Neural progenitor cell (in vitro differentiated cells): ENCODE measurements around the gene ATP2B3. TPM values are rescaled to one million over a fixed set of nuclear protein-coding genes. Genes with fewer than 3 reads are reported as not detected.

ENCODE experiments used
- DNase-seq: peaks from one replicate; pipeline ENCODE4 v3.0.0-alpha.2; 2016; ENCODE audit warnings: low spot score
- H2AFZ ChIP-seq: fragments of 200-600 bp; sonication (generic); replicated peaks from 2 replicates; pipeline ENCODE4 v1.6.1; 2016; ENCODE audit warnings: antibody characterized with exemption
- H3F3A ChIP-seq: fragments of 200-600 bp; sonication (generic); 2 replicates; pipeline ENCODE4 v1.6.1; 2016; ENCODE audit warnings: antibody characterized with exemption, low read depth
- H3K27ac ChIP-seq: fragments of 200-600 bp; sonication (generic); 2 replicates; pipeline ENCODE4 v1.5.1; 2016; ENCODE audit warnings: mild to moderate bottlenecking
- H3K27me3 ChIP-seq: fragments of 200-600 bp; sonication (generic); 2 replicates; pipeline ENCODE4 v1.6.1; 2016; ENCODE audit warnings: mild to moderate bottlenecking, moderate library complexity
- H3K36me3 ChIP-seq: fragments of 200-600 bp; sonication (generic); 2 replicates; pipeline ENCODE4 v1.5.1; 2016
- H3K4me1 ChIP-seq: fragments of 200-600 bp; sonication (generic); 2 replicates; pipeline ENCODE4 v1.6.1; 2016; ENCODE audit warnings: mixed run types
- H3K4me2 ChIP-seq: fragments of 200-600 bp; sonication (generic); 2 replicates; pipeline ENCODE4 v1.6.1; 2016
- H3K4me3 ChIP-seq: fragments of 200-600 bp; sonication (generic); 2 replicates; pipeline ENCODE4 v1.5.1; 2016
- H3K79me2 ChIP-seq: fragments of 200-600 bp; sonication (generic); 2 replicates; pipeline ENCODE4 v1.6.1; 2016; ENCODE audit warnings: low read depth
- H3K9ac ChIP-seq: fragments of 200-600 bp; sonication (generic); 2 replicates; pipeline ENCODE4 v1.6.1; 2016
- H3K9me3 ChIP-seq: fragments of 200-600 bp; sonication (generic); 2 replicates; pipeline ENCODE4 v1.5.1; 2016; ENCODE audit warnings: low read depth
- H4K20me1 ChIP-seq: fragments of 200-600 bp; sonication (generic); 2 replicates; pipeline ENCODE4 v1.6.1; 2016; ENCODE audit warnings: low read depth
- H3K27ac Mint-ChIP-seq: 3 replicates; pipeline ENCODE4 v1.8.0; 2021; ENCODE audit warnings: mixed read lengths
- H3K27me3 Mint-ChIP-seq: 2 replicates; pipeline ENCODE4 v1.8.0; 2022; ENCODE audit warnings: low read depth, mild to moderate bottlenecking, inconsistent platforms, moderate library complexity, mixed read lengths; ENCODE audit not compliant: insufficient read depth
- H3K36me3 Mint-ChIP-seq: 3 replicates; pipeline ENCODE4 v1.8.0; 2021; ENCODE audit warnings: mixed read lengths
- H3K4me1 Mint-ChIP-seq: 3 replicates; pipeline ENCODE4 v1.8.0; 2021; ENCODE audit warnings: mixed read lengths
- H3K4me3 Mint-ChIP-seq: 3 replicates; pipeline ENCODE4 v1.8.0; 2021; ENCODE audit warnings: mild to moderate bottlenecking, moderate library complexity, mixed read lengths
- H3K9me3 Mint-ChIP-seq: 3 replicates; pipeline ENCODE4 v1.8.0; 2020; ENCODE audit warnings: mixed read lengths
- EZH2 ChIP-seq: fragments of 200-600 bp; sonication (generic); IDR thresholded peaks from 2 replicates; pipeline ENCODE4 v1.6.1; 2017; ENCODE audit warnings: antibody characterized with exemption, mild to moderate bottlenecking, moderate library complexity
- EZH2phosphoT487 ChIP-seq: fragments of 200-600 bp; sonication (generic); IDR thresholded peaks from 2 replicates; pipeline ENCODE4 v1.6.1; 2017; ENCODE audit warnings: antibody characterized with exemption
- total RNA-seq: library from RNA; depleted of rRNA; stranded (reverse); fragments of >200 nt; gene quantifications from 2 replicates; pipeline ENCODE4 v1.2.3, GENCODE V29; 2015; ENCODE audit warnings: low replicate concordance
- TF ChIP-seq, protein P1 (sequence below): fragments of 200-600 bp; sonication (generic); IDR thresholded peaks from 2 replicates; pipeline ENCODE4 v1.5.1; 2017; ENCODE audit warnings: antibody characterized with exemption, mild to moderate bottlenecking

The ATP2B3 gene
- total RNA-seq, 1 donor from 2014 or later = not detected

DNA sequence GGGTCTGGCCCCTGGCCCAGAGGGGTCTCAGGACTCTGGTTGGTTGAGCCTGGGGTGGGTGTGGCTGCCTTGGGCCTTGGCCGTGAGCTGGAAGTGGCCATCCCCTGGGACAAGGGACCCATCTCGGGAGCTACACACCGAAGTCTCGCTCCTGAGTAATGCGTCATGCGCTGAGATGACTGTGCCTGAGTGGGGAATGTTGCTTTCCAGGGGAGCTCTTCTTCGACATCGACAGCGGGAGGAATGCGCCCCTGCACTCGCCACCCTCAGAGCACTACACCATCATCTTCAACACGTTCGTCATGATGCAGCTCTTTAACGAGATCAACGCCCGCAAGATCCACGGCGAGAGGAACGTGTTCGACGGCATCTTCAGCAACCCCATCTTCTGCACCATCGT lies 43.0 kb downstream of the ATP2B3 start:
- Histone ChIP-seq H2AFZ (no peak overlapping the region), H3K79me2 (no peaks in the 10 kb centered on the region), H3K27ac (no peak overlapping the region), H3K36me3 (no peaks in the 10 kb centered on the region), H3K4me2 (no peak overlapping the region), H3F3A (no peaks in the 10 kb centered on the region), H3K4me3 (no peak overlapping the region), H3K4me1 (no peaks in the 10 kb centered on the region), H3K27me3 (no peaks in the 10 kb centered on the region), H3K9ac (no peak overlapping the region), H4K20me1 (no peaks in the 10 kb centered on the region), H3K9me3 (no peaks in the 10 kb centered on the region)
- Mint-ChIP-seq H3K4me3 (no peak overlapping the region), H3K36me3 (no peaks in the 10 kb centered on the region), H3K27ac (no peak overlapping the region), H3K27me3 (peaks cover 5% of the 10 kb centered on the region), H3K4me1 (peaks cover 2% of the 10 kb centered on the region), H3K9me3 (peaks cover 27% of the 10 kb centered on the region)
- TF ChIP-seq EZH2 = no peak
- TF ChIP-seq, protein P1, sequence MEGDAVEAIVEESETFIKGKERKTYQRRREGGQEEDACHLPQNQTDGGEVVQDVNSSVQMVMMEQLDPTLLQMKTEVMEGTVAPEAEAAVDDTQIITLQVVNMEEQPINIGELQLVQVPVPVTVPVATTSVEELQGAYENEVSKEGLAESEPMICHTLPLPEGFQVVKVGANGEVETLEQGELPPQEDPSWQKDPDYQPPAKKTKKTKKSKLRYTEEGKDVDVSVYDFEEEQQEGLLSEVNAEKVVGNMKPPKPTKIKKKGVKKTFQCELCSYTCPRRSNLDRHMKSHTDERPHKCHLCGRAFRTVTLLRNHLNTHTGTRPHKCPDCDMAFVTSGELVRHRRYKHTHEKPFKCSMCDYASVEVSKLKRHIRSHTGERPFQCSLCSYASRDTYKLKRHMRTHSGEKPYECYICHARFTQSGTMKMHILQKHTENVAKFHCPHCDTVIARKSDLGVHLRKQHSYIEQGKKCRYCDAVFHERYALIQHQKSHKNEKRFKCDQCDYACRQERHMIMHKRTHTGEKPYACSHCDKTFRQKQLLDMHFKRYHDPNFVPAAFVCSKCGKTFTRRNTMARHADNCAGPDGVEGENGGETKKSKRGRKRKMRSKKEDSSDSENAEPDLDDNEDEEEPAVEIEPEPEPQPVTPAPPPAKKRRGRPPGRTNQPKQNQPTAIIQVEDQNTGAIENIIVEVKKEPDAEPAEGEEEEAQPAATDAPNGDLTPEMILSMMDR = no peak
- no peak for TF ChIP-seq EZH2phosphoT487
- no peak for DNase-seq

DNA sequence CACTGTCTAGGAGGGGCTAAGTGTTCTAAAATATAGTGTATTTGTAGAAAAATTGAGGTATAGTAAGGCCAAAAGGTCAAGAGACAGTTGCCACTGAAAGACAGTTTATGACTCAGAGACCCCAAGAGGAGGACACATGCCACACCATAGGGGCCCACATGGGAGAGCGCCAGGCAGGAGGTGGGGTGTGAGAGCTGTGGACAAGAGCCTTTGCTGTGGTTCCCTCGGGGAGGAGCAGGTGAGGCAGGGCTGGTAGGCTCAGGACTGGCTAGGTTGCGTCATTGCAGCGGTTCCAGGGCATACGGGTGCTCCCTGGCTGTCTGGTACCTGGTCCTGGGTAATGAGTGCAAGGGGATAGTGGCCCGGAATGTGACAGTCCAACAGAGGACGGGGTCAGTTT lies 43.9 kb downstream of the ATP2B3 start:
- H3K27me3 Mint-ChIP-seq = peaks cover 7% of the 10 kb centered on the region
- H3K4me3 ChIP-seq = no peak overlapping the region
- no peaks in the 10 kb centered on the region for H3K27me3 ChIP-seq
- H3K9me3 Mint-ChIP-seq = peaks cover 25% of the 10 kb centered on the region
- H3F3A ChIP-seq = no peaks in the 10 kb centered on the region
- H2AFZ ChIP-seq = no peak overlapping the region
- H3K9ac ChIP-seq = no peak overlapping the region
- no peak for DNase-seq
- H3K9me3 ChIP-seq = no peaks in the 10 kb centered on the region
- H3K36me3 ChIP-seq = no peaks in the 10 kb centered on the region
- H3K36me3 Mint-ChIP-seq = no peaks in the 10 kb centered on the region
- H3K27ac Mint-ChIP-seq = peak overlapping the region; percentile 46
- no peaks in the 10 kb centered on the region for H4K20me1 ChIP-seq
- no peaks in the 10 kb centered on the region for H3K79me2 ChIP-seq
- no peaks in the 10 kb centered on the region for H3K4me1 ChIP-seq
- TF ChIP-seq EZH2phosphoT487 = no peak
- no peak for TF ChIP-seq EZH2
- TF ChIP-seq, protein P1 = no peak
- H3K4me2 ChIP-seq = no peak overlapping the region
- peaks cover 2% of the 10 kb centered on the region for H3K4me1 Mint-ChIP-seq
- H3K4me3 Mint-ChIP-seq = no peak overlapping the region
- no peak overlapping the region for H3K27ac ChIP-seq

DNA sequence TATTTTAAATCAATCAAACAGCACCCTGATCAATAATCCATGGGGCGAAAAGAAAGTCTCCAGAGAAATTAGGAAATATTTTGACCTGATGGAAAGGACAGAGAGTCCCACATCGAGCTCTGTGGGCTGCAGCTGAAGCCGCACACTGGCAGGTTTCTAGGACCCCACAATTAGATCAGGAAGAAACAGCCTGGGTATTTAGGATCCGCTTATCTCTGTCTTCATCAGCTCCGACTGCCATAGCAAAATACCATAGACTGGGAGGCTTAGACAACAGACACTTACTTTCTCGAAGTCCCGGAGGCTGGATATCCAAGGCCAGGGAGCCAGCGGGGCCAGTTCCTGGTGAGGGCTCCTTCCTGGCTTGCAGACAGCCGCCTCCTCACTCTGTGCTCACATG lies 45.1 kb downstream of the ATP2B3 start:
- Mint-ChIP-seq H3K36me3 (no peaks in the 10 kb centered on the region), H3K27ac (no peak overlapping the region), H3K4me1 (peaks cover 5% of the 10 kb centered on the region), H3K9me3 (peaks cover 29% of the 10 kb centered on the region), H3K27me3 (peaks cover 6% of the 10 kb centered on the region), H3K4me3 (no peak overlapping the region)
- H3K4me2 ChIP-seq = no peak overlapping the region
- H4K20me1 ChIP-seq = no peaks in the 10 kb centered on the region
- no peaks in the 10 kb centered on the region for H3K79me2 ChIP-seq
- no peaks in the 10 kb centered on the region for H3K4me1 ChIP-seq
- H3K4me3 ChIP-seq = no peak overlapping the region
- TF ChIP-seq EZH2phosphoT487 = no peak
- no peak for TF ChIP-seq EZH2
- TF ChIP-seq, protein P1 = no peak
- no peaks in the 10 kb centered on the region for H3K9me3 ChIP-seq
- no peaks in the 10 kb centered on the region for H3F3A ChIP-seq
- no peak for DNase-seq
- no peak overlapping the region for H3K27ac ChIP-seq
- no peak overlapping the region for H2AFZ ChIP-seq
- H3K9ac ChIP-seq = no peak overlapping the region
- no peaks in the 10 kb centered on the region for H3K27me3 ChIP-seq
- no peaks in the 10 kb centered on the region for H3K36me3 ChIP-seq
